Stimulated activated CD4-positive, alpha-beta T cell treated with anti-CD3 and anti-CD28 coated beads, Interleukin-1b, Interleukin-23, amount 100 ng/mL, for 48 hours (primary cell): ENCODE measurements around the gene MAGOH.
"Not testable (repeated sequence)": the region's sequence is repeated elsewhere in the genome, so short reads cannot be mapped to it uniquely, and the experiment has no call there.

Experiments used
- DNase-seq: peaks from one replicate; pipeline ENCODE4 v3.0.0-alpha.2; 2020

The MAGOH gene

GRCh38 chr1:53219711-53220110 is 18.6 kb downstream of the MAGOH start:
- DNase-seq: no peak

- DNase-seq: no peak
These were observed 20.1 kb downstream of the MAGOH start for GRCh38 chr1:53218201-53218600.

GRCh38 chr1:53214376-53214940 is 23.9 kb downstream of the MAGOH start:
- no peak for DNase-seq

GRCh38 chr1:53210954-53211353 is 27.4 kb downstream of the MAGOH start:
- no peak for DNase-seq

- no peak for DNase-seq
These were observed 28.0 kb downstream of the MAGOH start for GRCh38 chr1:53210352-53210751.

- no peak for DNase-seq
These were observed 30.6 kb downstream of the MAGOH start for GRCh38 chr1:53207726-53208125.

GRCh38 chr1:53206735-53207379 is 31.5 kb downstream of the MAGOH start:
- DNase-seq: no peak

- not testable (repeated sequence) for DNase-seq
These were observed 32.1 kb downstream of the MAGOH start for GRCh38 chr1:53206083-53206685.

GRCh38 chr1:53205496-53205895 is 32.8 kb downstream of the MAGOH start:
- DNase-seq: not testable (repeated sequence)

GRCh38 chr1:53203466-53203865 is 34.9 kb downstream of the MAGOH start:
- DNase-seq: no peak

GRCh38 chr1:53198241-53198651 is 40.1 kb downstream of the MAGOH start:
- DNase-seq: no peak

- no peak for DNase-seq
These were observed 40.8 kb downstream of the MAGOH start for GRCh38 chr1:53197291-53198200.

GRCh38 chr1:53196485-53197290 is 41.6 kb downstream of the MAGOH start, which contains the start of gene CPT2:
TSS of gene CPT2 (plus strand) at chr1:53196824. CDS start at chr1:53196944, 120 bp downstream.
- DNase-seq: peak; percentile 93

GRCh38 chr1:53196017-53196484 is 42.3 kb downstream of the MAGOH start:
- DNase-seq: no peak

- no peak for DNase-seq
These were observed 42.9 kb downstream of the MAGOH start for GRCh38 chr1:53195246-53196016.

- no peak for DNase-seq
These were observed 48.1 kb downstream of the MAGOH start for GRCh38 chr1:53190210-53190611.

GRCh38 chr1:53189061-53189460 is 49.3 kb downstream of the MAGOH start:
- no peak for DNase-seq

GRCh38 chr1:53188099-53188498 is 50.2 kb downstream of the MAGOH start:
- DNase-seq: no peak

- no peak for DNase-seq
These were observed 50.9 kb downstream of the MAGOH start for GRCh38 chr1:53187401-53187800.

- DNase-seq: no peak
These were observed 51.8 kb downstream of the MAGOH start for GRCh38 chr1:53186533-53186932.

GRCh38 chr1:53185955-53186297 is 52.4 kb downstream of the MAGOH start:
- not testable (repeated sequence) for DNase-seq
